Myometrial cell (primary cell): ENCODE data around the gene COX7C. TPM values are rescaled to one million over a fixed set of nuclear protein-coding genes. Genes with fewer than 3 reads are reported as not detected.

Experiments used
- total RNA-seq: library from RNA; depleted of rRNA; stranded (reverse); fragments of >200 nt; gene quantifications from 2 replicates; pipeline ENCODE4 v1.2.3, GENCODE V29; 2015

Gene COX7C, protein sequence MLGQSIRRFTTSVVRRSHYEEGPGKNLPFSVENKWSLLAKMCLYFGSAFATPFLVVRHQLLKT
- 240 and 342 TPM in 2 replicates for total RNA-seq

DNA sequence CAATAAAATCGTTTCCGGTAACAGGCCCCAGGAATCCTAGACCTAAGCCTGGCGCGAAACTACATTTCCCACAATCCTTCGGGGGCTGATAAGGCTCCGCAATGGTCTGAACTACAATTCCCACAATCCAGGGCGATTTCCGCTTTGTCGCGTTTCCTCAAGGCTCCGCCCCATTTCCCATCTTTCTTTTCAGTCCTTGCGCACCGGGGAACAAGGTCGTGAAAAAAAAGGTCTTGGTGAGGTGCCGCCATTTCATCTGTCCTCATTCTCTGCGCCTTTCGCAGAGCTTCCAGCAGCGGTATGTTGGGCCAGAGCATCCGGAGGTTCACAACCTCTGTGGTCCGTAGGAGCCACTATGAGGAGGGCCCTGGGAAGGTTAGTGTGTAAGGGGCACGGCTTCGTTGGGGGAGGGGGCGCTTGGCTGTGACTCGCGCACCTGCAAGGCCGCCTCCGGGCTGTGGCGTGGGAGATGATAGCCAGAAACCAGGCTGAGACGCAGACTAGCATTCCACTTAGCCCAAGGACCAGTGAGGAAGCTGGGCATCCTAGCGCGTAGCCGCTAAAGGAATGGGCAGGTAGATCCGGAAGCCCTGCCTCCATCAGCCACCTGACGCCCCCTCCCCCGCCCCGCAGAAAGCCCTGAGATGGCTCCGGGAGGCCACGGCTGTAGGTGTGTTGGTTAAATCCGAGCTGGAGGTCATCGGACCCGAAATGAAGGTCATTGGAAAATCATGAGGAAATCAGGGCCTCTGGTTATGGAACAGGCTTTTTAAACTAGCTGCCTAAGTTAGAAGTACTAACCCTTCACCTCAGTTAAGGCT, at the start of gene COX7C:
COX7C (plus strand) TSS at position 186 of the 821 bp plus-strand sequence; CDS start at position 301, 115 bp downstream.

